ENCODE results near the gene GDPD5.

Gene GDPD5

GRCh38 chr11:75432911-75433321 lies 92.8 kb downstream of the GDPD5 start, which contains the start of gene KLHL35:
Gene KLHL35 (minus strand): TSS chr11:75433203. CDS start chr11:75430629, 2,574 bp downstream.
- TF ChIP-seq GATA2 (IDR thresholded peaks at IDR 0.05; ENCODE audit: low read depth, low read length) (no peak), GATA3 (IDR thresholded peaks at IDR 0.05; ENCODE audit: low read depth, low read length) (no peak)

GRCh38 chr11:75431533-75432525 lies 93.9 kb downstream of the GDPD5 start:
- TF ChIP-seq GATA3 (IDR thresholded peaks at IDR 0.05; ENCODE audit: low read depth, low read length): no peak
- TF ChIP-seq GATA2 (IDR thresholded peaks at IDR 0.05; ENCODE audit: low read depth, low read length): no peak

DNA sequence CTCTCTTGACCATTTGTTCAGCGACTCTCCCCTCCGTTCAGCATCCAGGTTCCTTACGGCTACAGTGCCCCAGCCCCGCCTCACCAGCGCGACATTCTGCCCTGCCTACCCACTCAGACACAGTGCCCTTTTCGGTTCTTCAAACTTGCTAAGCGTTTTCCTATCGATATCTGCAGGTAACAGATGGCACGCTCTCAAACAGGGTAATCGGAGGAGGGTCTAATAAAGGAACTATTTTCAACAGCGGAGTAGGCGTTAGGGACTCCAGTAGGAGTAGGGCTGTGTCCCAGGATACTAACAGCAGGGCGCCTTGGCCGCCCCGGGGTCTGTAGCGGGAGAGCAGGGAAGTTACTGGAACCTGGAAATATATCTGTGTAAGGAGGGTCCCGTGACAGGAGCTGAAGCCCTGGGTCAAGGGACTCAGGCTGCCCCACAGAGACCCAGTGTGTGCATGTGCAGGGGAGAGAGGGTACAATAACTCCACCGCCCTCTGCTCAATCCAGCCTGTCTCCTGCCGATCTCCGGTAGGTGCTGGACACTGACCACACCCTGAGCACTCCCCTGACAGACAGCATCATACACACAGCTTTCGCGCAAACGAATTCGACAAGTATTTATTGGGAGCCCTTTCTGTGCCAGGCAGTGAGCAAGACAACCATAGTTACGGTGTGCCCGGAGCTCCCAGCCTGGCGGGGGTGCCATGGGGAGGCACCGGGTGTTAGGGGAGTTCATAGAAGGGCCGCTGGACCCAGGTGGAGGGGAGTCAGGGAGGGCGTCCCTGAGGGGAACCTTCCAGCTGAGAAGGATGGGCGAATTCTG lies 94.8 kb downstream of the GDPD5 start:
- no peak for TF ChIP-seq GATA3 (IDR thresholded peaks at IDR 0.05; ENCODE audit: low read depth, low read length)
- TF ChIP-seq GATA2 (IDR thresholded peaks at IDR 0.05; ENCODE audit: low read depth, low read length): no peak

DNA sequence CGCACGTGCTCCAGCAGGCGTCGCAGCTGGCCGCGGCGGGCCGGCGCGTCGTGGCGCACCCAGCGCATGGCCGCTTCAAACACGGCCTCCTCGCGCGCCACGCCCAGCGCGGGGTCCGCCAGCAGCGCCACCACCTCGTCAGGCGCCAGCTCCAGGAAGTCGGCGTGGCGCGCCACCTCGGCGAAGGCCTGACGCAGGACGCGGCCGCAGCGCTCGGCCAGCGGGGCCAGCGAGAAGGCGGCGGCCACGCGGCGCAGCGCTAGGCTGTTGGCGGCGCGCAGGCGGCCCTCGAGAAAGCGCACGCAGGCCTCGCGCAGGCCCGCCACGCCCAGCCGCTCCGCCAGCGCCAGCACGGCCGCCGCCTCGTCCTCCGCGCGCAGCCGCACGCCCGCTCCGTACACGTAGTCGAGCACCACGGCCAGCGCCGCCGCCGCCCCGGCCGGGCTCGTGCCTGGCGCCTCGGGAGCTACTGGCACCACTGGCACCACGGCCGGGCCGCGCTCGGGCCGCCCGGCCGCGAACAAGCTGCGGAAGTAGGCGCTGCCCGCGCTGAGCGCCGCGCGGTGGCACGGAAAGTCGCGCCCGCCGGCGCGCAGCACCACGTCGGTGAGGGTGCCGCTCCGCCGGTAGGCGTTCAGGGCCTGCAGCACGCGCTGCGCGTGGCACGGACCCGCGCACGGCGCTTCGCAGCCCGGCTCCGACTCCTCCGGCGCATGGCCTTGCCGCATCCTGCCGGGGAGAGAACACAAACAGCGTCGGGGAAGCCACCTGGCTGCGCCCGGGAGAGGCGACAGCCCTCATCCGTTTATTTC lies 95.6 kb downstream of the GDPD5 start:
- TF ChIP-seq GATA3 (IDR thresholded peaks at IDR 0.05; ENCODE audit: low read depth, low read length) (no peak), GATA2 (IDR thresholded peaks at IDR 0.05; ENCODE audit: low read depth, low read length) (no peak)

DNA sequence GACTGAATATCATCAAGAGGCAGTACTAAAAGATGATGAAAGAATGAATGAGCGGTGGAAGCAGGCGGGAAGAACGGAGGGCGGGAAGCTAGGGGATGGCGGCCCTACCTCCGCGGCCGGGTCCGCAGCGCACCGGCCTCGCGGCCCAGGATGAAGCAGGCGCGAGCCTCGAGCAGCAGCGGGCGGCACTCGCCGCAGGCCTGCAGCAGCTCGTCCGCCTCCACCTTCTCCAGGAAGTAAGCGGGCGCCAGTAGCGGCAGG lies 96.2 kb downstream of the GDPD5 start:
- no peak for TF ChIP-seq GATA3 (IDR thresholded peaks at IDR 0.05; ENCODE audit: low read depth, low read length)
- TF ChIP-seq GATA2 (IDR thresholded peaks at IDR 0.05; ENCODE audit: low read depth, low read length): no peak

DNA sequence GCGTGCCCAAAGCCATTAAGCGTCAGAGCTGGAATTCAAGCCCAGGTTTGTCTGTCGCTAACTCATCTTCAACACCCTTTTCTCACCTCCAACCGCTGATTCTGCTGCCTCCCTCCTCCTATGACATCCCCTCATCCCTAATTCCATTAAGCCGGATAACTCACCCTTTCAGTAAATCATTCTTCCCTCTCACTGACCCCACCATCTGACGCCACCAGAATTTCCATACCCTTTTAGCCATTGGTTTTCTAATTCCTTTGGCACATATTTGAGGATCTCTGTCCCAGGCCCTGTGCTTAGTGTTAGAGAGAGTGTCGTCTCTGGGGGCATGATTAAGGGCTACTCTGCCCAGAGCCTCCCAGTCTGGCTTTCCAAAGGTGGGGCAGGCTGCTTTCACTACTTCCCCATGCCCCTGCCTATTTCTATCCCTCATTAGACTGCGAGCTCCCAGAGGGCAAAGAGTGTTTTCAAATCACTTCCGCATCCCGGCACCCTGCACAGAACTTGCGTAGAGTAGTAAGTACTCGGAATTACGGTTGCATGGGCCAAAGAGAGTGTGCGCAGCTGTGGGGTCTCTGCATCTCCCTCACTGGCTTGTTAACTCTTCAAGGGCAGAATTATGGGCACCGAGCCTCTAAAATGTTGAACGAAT lies 96.6 kb downstream of the GDPD5 start:
- TF ChIP-seq GATA3 (IDR thresholded peaks at IDR 0.05; ENCODE audit: low read depth, low read length): no peak
- no peak for TF ChIP-seq GATA2 (IDR thresholded peaks at IDR 0.05; ENCODE audit: low read depth, low read length)

- no peak for TF ChIP-seq GATA2 (IDR thresholded peaks at IDR 0.05; ENCODE audit: low read depth, low read length)
Observed at GRCh38 chr11:75428281-75428724, 97.4 kb downstream of the GDPD5 start.

DNA sequence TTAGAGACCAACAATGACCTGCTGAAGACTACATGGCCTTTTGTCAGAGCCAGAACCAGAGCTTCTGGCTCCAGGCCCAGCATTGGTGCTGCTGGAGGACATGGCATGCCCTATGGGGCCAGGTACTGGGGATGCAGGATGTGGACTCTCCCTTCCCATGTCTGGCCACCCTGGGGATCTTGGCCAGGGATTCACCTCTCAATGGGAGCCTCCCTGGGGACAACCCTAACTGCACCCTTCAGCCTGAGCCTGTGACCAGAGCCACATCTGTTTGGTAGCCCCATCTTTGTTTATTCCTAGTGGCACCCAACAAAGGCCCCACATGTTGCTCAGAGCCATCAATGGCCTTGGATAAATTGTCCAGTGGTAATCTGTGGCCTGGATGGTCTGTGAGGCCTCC lies 98.6 kb downstream of the GDPD5 start:
- TF ChIP-seq GATA2 (IDR thresholded peaks at IDR 0.05; ENCODE audit: low read depth, low read length) (no peak), GATA3 (IDR thresholded peaks at IDR 0.05; ENCODE audit: low read depth, low read length) (no peak)

DNA sequence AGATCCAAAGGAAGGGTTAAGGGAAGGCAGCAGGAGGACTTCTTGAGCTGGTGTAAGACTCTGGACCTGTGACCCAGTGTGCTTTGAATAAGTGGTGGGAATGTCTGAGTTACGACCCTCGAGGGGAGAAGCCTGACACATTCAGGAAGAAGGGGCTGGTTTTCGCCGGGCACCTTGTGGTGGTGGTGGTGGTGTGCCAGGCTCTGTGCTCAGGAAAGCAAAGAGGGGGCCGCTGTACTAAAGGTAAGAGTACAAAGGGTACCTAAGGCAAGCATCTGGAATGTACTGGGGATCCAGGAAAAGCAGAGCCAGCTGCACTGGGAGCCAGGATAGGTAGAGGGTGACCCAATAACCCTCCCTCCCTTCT lies 99.0 kb downstream of the GDPD5 start:
- no peak for TF ChIP-seq GATA2 (IDR thresholded peaks at IDR 0.05; ENCODE audit: low read depth, low read length)
- no peak for TF ChIP-seq GATA3 (IDR thresholded peaks at IDR 0.05; ENCODE audit: low read depth, low read length)

GRCh38 chr11:75425422-75425821 lies 100.3 kb downstream of the GDPD5 start:
- TF ChIP-seq GATA2 (IDR thresholded peaks at IDR 0.05; ENCODE audit: low read depth, low read length) (no peak), GATA3 (IDR thresholded peaks at IDR 0.05; ENCODE audit: low read depth, low read length) (no peak)

GRCh38 chr11:75424396-75424795 lies 101.3 kb downstream of the GDPD5 start:
- TF ChIP-seq GATA3 (IDR thresholded peaks at IDR 0.05; ENCODE audit: low read depth, low read length): no peak
- TF ChIP-seq GATA2 (IDR thresholded peaks at IDR 0.05; ENCODE audit: low read depth, low read length): no peak

DNA sequence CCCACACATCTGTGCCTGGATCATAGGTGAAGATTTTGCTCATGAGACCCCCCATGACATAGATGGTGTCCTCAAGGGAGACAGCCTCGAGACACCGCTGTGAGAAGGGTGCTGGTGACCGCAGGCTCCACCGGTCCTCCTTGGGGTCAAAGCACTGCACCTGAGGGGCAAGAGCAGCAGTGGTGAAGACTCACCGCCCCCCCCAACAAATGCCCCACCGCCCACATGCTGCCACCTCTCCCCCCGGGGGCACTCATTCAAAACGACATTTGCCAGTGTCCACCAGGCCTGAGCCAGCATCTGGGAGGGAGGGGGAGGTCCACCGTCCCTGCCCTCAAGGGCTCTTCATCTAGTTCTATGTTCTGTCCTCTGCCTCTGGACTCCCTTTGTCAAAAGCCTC lies 102.0 kb downstream of the GDPD5 start:
- no peak for TF ChIP-seq GATA3 (IDR thresholded peaks at IDR 0.05; ENCODE audit: low read depth, low read length)
- TF ChIP-seq GATA2 (IDR thresholded peaks at IDR 0.05; ENCODE audit: low read depth, low read length): no peak

Measured in SH-SY5Y (cell line).